ENCODE results near the gene PARVA. TPM values are rescaled to one million over a fixed set of nuclear protein-coding genes. Genes with fewer than 3 reads are reported as not detected.

Gene PARVA
- total RNA-seq, 2 experiments from 2014 or later: not detected

- Histone ChIP-seq H3K4me2 (ENCODE audit: low read length) (no peak overlapping the region), H3K79me2 (ENCODE audit: insufficient read depth, low read depth, low read length) (no peaks in the 10 kb centered on the region), H3K4me1 (ENCODE audit: insufficient read depth, low read length, poor library complexity, severe bottlenecking) (no peaks in the 10 kb centered on the region), H3K9me3 (ENCODE audit: low read length) (no peaks in the 10 kb centered on the region), H3K4me3 (ENCODE audit: low read depth, low read length, poor library complexity, severe bottlenecking) (no peak overlapping the region), H3K36me3 (ENCODE audit: insufficient read depth, low read length) (no peaks in the 10 kb centered on the region), H3K27ac (ENCODE audit: low read depth, low read length, poor library complexity, severe bottlenecking) (no peak overlapping the region), H3K9me2 (ENCODE audit: insufficient read depth, low read length) (no peaks in the 10 kb centered on the region), H2AFZ (ENCODE audit: low read length) (no peak overlapping the region), H4K20me1 (ENCODE audit: insufficient read depth, low read length) (no peaks in the 10 kb centered on the region)
- ChIA-PET CTCF (ENCODE audit: unreplicated experiment) (no interaction called here), POLR2A (no interaction called here)
- TF ChIP-seq, protein P1, sequence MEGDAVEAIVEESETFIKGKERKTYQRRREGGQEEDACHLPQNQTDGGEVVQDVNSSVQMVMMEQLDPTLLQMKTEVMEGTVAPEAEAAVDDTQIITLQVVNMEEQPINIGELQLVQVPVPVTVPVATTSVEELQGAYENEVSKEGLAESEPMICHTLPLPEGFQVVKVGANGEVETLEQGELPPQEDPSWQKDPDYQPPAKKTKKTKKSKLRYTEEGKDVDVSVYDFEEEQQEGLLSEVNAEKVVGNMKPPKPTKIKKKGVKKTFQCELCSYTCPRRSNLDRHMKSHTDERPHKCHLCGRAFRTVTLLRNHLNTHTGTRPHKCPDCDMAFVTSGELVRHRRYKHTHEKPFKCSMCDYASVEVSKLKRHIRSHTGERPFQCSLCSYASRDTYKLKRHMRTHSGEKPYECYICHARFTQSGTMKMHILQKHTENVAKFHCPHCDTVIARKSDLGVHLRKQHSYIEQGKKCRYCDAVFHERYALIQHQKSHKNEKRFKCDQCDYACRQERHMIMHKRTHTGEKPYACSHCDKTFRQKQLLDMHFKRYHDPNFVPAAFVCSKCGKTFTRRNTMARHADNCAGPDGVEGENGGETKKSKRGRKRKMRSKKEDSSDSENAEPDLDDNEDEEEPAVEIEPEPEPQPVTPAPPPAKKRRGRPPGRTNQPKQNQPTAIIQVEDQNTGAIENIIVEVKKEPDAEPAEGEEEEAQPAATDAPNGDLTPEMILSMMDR (conservative IDR thresholded peaks at IDR 0.05; ENCODE audit: low read length): no peak
- no peak for TF ChIP-seq EZH2phosphoT487 (IDR thresholded peaks at IDR 0.05; ENCODE audit: borderline replicate concordance, low read depth, low read length)
- intact Hi-C loops (cut with micrococcal nuclease; ENCODE audit: unreplicated experiment): no loop called here
- DNase-seq (ENCODE audit: low spot score): no peak
- no TSS peak for BruUV-seq (replicated peaks)
Observed at GRCh38 chr11:12433121-12433520, 55.8 kb downstream of the PARVA start.

DNA sequence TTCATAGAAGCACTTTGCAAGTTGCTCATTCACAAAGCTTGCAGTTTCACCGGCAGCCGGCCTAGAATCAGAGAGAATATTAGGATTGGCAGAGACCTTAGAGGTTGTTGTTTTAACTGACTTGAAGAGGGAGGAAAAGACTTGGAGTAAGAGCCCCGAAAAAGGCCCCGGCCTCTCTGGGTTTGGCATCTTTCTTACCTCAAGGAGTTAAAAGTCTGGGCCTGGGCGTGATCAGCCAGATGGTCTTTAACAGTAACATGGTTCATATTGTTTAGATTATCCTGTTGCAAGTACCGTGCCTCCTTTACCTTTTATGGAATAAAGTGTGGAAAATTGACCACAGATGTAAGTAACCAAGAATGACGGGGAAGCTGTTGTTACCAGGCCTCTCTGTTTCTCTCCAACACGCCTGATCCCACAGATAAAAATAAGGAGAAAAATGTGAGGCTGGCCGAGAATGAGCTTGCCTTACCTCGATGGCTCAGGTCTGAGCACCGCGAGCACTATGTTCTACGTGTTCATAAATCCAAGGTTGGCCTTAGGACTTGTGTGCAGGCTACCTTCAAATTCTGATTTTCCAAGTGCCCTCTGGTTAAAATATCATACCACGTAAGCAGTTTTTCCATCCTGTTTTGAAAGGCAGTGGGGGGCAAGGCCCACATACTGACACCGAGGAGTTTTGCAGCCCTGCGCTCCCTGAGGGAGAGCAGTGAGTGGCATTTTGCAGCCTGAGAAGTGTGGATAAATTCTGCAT, 56.4 kb downstream of the PARVA start:
- no TSS peak for BruUV-seq (replicated peaks)
- no peak for DNase-seq (ENCODE audit: low spot score)
- ChIA-PET CTCF (ENCODE audit: unreplicated experiment) (no interaction called here), POLR2A (no interaction called here)
- no peak overlapping the region for H3K4me2 ChIP-seq (ENCODE audit: low read length)
- no peaks in the 10 kb centered on the region for H4K20me1 ChIP-seq (ENCODE audit: insufficient read depth, low read length)
- H3K36me3 ChIP-seq (ENCODE audit: insufficient read depth, low read length): no peaks in the 10 kb centered on the region
- H3K9me2 ChIP-seq (ENCODE audit: insufficient read depth, low read length): no peaks in the 10 kb centered on the region
- H3K4me1 ChIP-seq (ENCODE audit: insufficient read depth, low read length, poor library complexity, severe bottlenecking): no peaks in the 10 kb centered on the region
- H3K9me3 ChIP-seq (ENCODE audit: low read length): no peaks in the 10 kb centered on the region
- H3K79me2 ChIP-seq (ENCODE audit: insufficient read depth, low read depth, low read length): no peaks in the 10 kb centered on the region
- TF ChIP-seq EZH2phosphoT487 (IDR thresholded peaks at IDR 0.05; ENCODE audit: borderline replicate concordance, low read depth, low read length): no peak
- TF ChIP-seq, protein P1 (conservative IDR thresholded peaks at IDR 0.05; ENCODE audit: low read length): no peak
- no peak overlapping the region for H2AFZ ChIP-seq (ENCODE audit: low read length)
- intact Hi-C loops (cut with micrococcal nuclease; ENCODE audit: unreplicated experiment): no loop called here
- no peak overlapping the region for H3K27ac ChIP-seq (ENCODE audit: low read depth, low read length, poor library complexity, severe bottlenecking)
- H3K4me3 ChIP-seq (ENCODE audit: low read depth, low read length, poor library complexity, severe bottlenecking): no peak overlapping the region

DNA sequence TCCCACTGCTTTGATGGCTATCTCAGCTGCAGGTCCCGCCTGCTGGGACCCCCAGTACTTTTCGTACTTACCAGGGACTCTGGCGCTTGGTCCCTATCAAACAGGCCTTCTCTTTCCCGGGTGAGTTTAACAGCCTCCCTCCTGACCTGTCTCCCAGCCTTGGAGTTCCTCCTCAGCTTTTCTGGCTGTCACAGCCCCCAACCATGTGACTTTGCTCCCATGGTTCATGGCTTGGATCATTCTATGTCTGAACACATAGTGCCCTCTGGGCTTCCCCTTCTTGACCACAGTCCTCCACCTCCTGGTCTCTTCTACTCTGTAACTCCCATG, 56.9 kb downstream of the PARVA start:
- Histone ChIP-seq H3K9me3 (ENCODE audit: low read length) (no peaks in the 10 kb centered on the region), H3K4me2 (ENCODE audit: low read length) (no peak overlapping the region), H3K36me3 (ENCODE audit: insufficient read depth, low read length) (no peaks in the 10 kb centered on the region), H3K79me2 (ENCODE audit: insufficient read depth, low read depth, low read length) (no peaks in the 10 kb centered on the region), H4K20me1 (ENCODE audit: insufficient read depth, low read length) (no peaks in the 10 kb centered on the region), H3K4me1 (ENCODE audit: insufficient read depth, low read length, poor library complexity, severe bottlenecking) (no peaks in the 10 kb centered on the region), H3K27ac (ENCODE audit: low read depth, low read length, poor library complexity, severe bottlenecking) (no peak overlapping the region), H3K4me3 (ENCODE audit: low read depth, low read length, poor library complexity, severe bottlenecking) (no peak overlapping the region), H2AFZ (ENCODE audit: low read length) (no peak overlapping the region), H3K9me2 (ENCODE audit: insufficient read depth, low read length) (no peaks in the 10 kb centered on the region)
- POLR2A ChIA-PET: no interaction called here
- intact Hi-C loops (cut with micrococcal nuclease; ENCODE audit: unreplicated experiment): no loop called here
- no peak for DNase-seq (ENCODE audit: low spot score)
- CTCF ChIA-PET (ENCODE audit: unreplicated experiment): no interaction called here
- no TSS peak for BruUV-seq (replicated peaks)
- TF ChIP-seq, protein P1 (conservative IDR thresholded peaks at IDR 0.05; ENCODE audit: low read length): no peak
- no peak for TF ChIP-seq EZH2phosphoT487 (IDR thresholded peaks at IDR 0.05; ENCODE audit: borderline replicate concordance, low read depth, low read length)
